Measurements from ENCODE around the gene PRKCA.

PRKCA gene

GRCh38 chr17:66733759-66734158, 431.3 kb downstream of the PRKCA start:
- no peak overlapping the region for H4K91ac ChIP-seq (ENCODE audit: low read depth, low read length, poor library complexity)
- H2AK5ac ChIP-seq (ENCODE audit: low read depth, low read length), result no peak overlapping the region
- peaks cover 0 to 8% of the 10 kb centered on the region in 2 donors for H3K9me3 ChIP-seq (replicated peaks in 1 of 2; ENCODE audit: control insufficient read depth in 2 of 2, insufficient read depth in 1 of 2, low read depth in 1 of 2, low read length in 2 of 2)
- peaks cover 0 to 6% of the 10 kb centered on the region in 2 donors for H3K36me3 ChIP-seq (replicated peaks in 1 of 2; ENCODE audit: control insufficient read depth in 2 of 2, insufficient read depth in 2 of 2, low read length in 2 of 2)
- no peak overlapping the region for H3K23ac ChIP-seq (ENCODE audit: low read depth, low read length, poor library complexity)
- no CpG with 5 or more reads among the region's 2 CpGs for WGBS, 2 donors (ENCODE audit: extremely low coverage in 2 of 2, insufficient read length in 2 of 2, insufficient replicate concordance in 1 of 2)
- DNase-seq (ENCODE audit: low spot score), result no peak
- H3K27me3 ChIP-seq (ENCODE audit: control insufficient read depth in 3 of 3, insufficient read depth in 3 of 3, low read depth in 1 of 3, low read length in 3 of 3), result no peaks in the 10 kb centered on the region
- no peak overlapping the region for H4K8ac ChIP-seq (ENCODE audit: low read depth, low read length)
- peaks cover 2% of the 10 kb centered on the region for H3K79me1 ChIP-seq (ENCODE audit: low read depth, low read length)
- peaks cover 0 to 20% of the 10 kb centered on the region in 2 donors for H3K4me1 ChIP-seq (ENCODE audit: control insufficient read depth in 2 of 2, insufficient read depth in 1 of 2, low read depth in 1 of 2, low read length in 2 of 2)
- H3K27ac ChIP-seq (replicated peaks; ENCODE audit: low read length), result no peak overlapping the region
- no peak overlapping the region for H2BK5ac ChIP-seq (ENCODE audit: low read length)
- H2AFZ ChIP-seq (ENCODE audit: low read length), result peak overlapping the region; percentile 19
- H2BK15ac ChIP-seq (ENCODE audit: low read length), result no peak overlapping the region
- no peak overlapping the region for H3K4ac ChIP-seq (ENCODE audit: low read length)
- no peak overlapping the region for H3K4me3 ChIP-seq (ENCODE audit: low read length in 2 of 2)
- H2BK12ac ChIP-seq (ENCODE audit: low read length), result no peak overlapping the region
- no peak overlapping the region for H3K9ac ChIP-seq (ENCODE audit: low read depth, low read length, poor library complexity)
- no peak overlapping the region for H2BK120ac ChIP-seq (ENCODE audit: low read depth, low read length)
- no peak overlapping the region for H3K4me2 ChIP-seq (ENCODE audit: insufficient read depth, low read length, poor library complexity, severe bottlenecking)
- no peak overlapping the region for H3K18ac ChIP-seq (ENCODE audit: low read length)
- no peak overlapping the region for H3K14ac ChIP-seq (ENCODE audit: low read length)

GRCh38 chr17:66734186-66734943, 432.0 kb downstream of the PRKCA start:
- Histone ChIP-seq H3K9ac (ENCODE audit: low read depth, low read length, poor library complexity) (no peak overlapping the region), H3K79me1 (ENCODE audit: low read depth, low read length) (peaks cover 2% of the 10 kb centered on the region), H3K27me3 (ENCODE audit: control insufficient read depth in 3 of 3, insufficient read depth in 3 of 3, low read depth in 1 of 3, low read length in 3 of 3) (no peaks in the 10 kb centered on the region), H2BK5ac (ENCODE audit: low read length) (no peak overlapping the region), H3K18ac (ENCODE audit: low read length) (no peak overlapping the region), H4K91ac (ENCODE audit: low read depth, low read length, poor library complexity) (no peak overlapping the region), H3K9me3 (replicated peaks in 1 of 2; ENCODE audit: control insufficient read depth in 2 of 2, insufficient read depth in 1 of 2, low read depth in 1 of 2, low read length in 2 of 2) (peaks cover 0 to 8% of the 10 kb centered on the region in 2 donors), H3K27ac (replicated peaks; ENCODE audit: low read length) (no peak overlapping the region), H3K4me1 (ENCODE audit: control insufficient read depth in 2 of 2, insufficient read depth in 1 of 2, low read depth in 1 of 2, low read length in 2 of 2) (peaks cover 0 to 20% of the 10 kb centered on the region in 2 donors), H2AK5ac (ENCODE audit: low read depth, low read length) (no peak overlapping the region), H4K8ac (ENCODE audit: low read depth, low read length) (no peak overlapping the region), H2AFZ (ENCODE audit: low read length) (peak overlapping the region; percentile 19), H2BK15ac (ENCODE audit: low read length) (no peak overlapping the region), H3K4me3 (ENCODE audit: low read length in 2 of 2) (no peak overlapping the region), H3K23ac (ENCODE audit: low read depth, low read length, poor library complexity) (no peak overlapping the region), H2BK12ac (ENCODE audit: low read length) (no peak overlapping the region), H3K14ac (ENCODE audit: low read length) (no peak overlapping the region), H3K36me3 (replicated peaks in 1 of 2; ENCODE audit: control insufficient read depth in 2 of 2, insufficient read depth in 2 of 2, low read length in 2 of 2) (peaks cover 0 to 6% of the 10 kb centered on the region in 2 donors), H3K4ac (ENCODE audit: low read length) (no peak overlapping the region), H2BK120ac (ENCODE audit: low read depth, low read length) (no peak overlapping the region), H3K4me2 (ENCODE audit: insufficient read depth, low read length, poor library complexity, severe bottlenecking) (no peak overlapping the region)
- WGBS, 2 donors (ENCODE audit: extremely low coverage in 2 of 2, insufficient read length in 2 of 2, insufficient replicate concordance in 1 of 2), result no CpG with 5 or more reads among the region's 8 CpGs
- no peak for DNase-seq (ENCODE audit: low spot score)

- H2BK15ac ChIP-seq (ENCODE audit: low read length), result no peak overlapping the region
- H3K4me3 ChIP-seq (ENCODE audit: low read length in 2 of 2), result no peak overlapping the region
- no peak overlapping the region for H3K18ac ChIP-seq (ENCODE audit: low read length)
- H2BK5ac ChIP-seq (ENCODE audit: low read length), result no peak overlapping the region
- peaks cover 2% of the 10 kb centered on the region for H3K79me1 ChIP-seq (ENCODE audit: low read depth, low read length)
- no peak overlapping the region for H2BK12ac ChIP-seq (ENCODE audit: low read length)
- H3K14ac ChIP-seq (ENCODE audit: low read length), result no peak overlapping the region
- H3K36me3 ChIP-seq (replicated peaks in 1 of 2; ENCODE audit: control insufficient read depth in 2 of 2, insufficient read depth in 2 of 2, low read length in 2 of 2), result peaks cover 0 to 6% of the 10 kb centered on the region in 2 donors
- no CpG with 5 or more reads among the region's 12 CpGs for WGBS, 2 donors (ENCODE audit: extremely low coverage in 2 of 2, insufficient read length in 2 of 2, insufficient replicate concordance in 1 of 2)
- H2AK5ac ChIP-seq (ENCODE audit: low read depth, low read length), result no peak overlapping the region
- no peak overlapping the region for H4K8ac ChIP-seq (ENCODE audit: low read depth, low read length)
- H3K9me3 ChIP-seq (replicated peaks in 1 of 2; ENCODE audit: control insufficient read depth in 2 of 2, insufficient read depth in 1 of 2, low read depth in 1 of 2, low read length in 2 of 2), result peaks cover 0 to 5% of the 10 kb centered on the region in 2 donors
- DNase-seq (ENCODE audit: low spot score), result peak; percentile 21
- no peak overlapping the region for H3K4me2 ChIP-seq (ENCODE audit: insufficient read depth, low read length, poor library complexity, severe bottlenecking)
- H3K4me1 ChIP-seq (ENCODE audit: control insufficient read depth in 2 of 2, insufficient read depth in 1 of 2, low read depth in 1 of 2, low read length in 2 of 2), result peaks cover 0 to 9% of the 10 kb centered on the region in 2 donors
- no peak overlapping the region for H2BK120ac ChIP-seq (ENCODE audit: low read depth, low read length)
- H3K27me3 ChIP-seq (ENCODE audit: control insufficient read depth in 3 of 3, insufficient read depth in 3 of 3, low read depth in 1 of 3, low read length in 3 of 3), result no peaks in the 10 kb centered on the region
- no peak overlapping the region for H3K23ac ChIP-seq (ENCODE audit: low read depth, low read length, poor library complexity)
- H3K9ac ChIP-seq (ENCODE audit: low read depth, low read length, poor library complexity), result no peak overlapping the region
- no peak overlapping the region for H3K4ac ChIP-seq (ENCODE audit: low read length)
- peak overlapping the region; percentile 44 for H2AFZ ChIP-seq (ENCODE audit: low read length)
- no peak overlapping the region for H3K27ac ChIP-seq (replicated peaks; ENCODE audit: low read length)
- H4K91ac ChIP-seq (ENCODE audit: low read depth, low read length, poor library complexity), result no peak overlapping the region
These were observed 435.1 kb downstream of the PRKCA start for GRCh38 chr17:66737524-66737923.

- WGBS, 2 donors (ENCODE audit: extremely low coverage in 2 of 2, insufficient read length in 2 of 2, insufficient replicate concordance in 1 of 2), result no CpG with 5 or more reads among the region's 4 CpGs
- Histone ChIP-seq H3K9me3 (replicated peaks in 1 of 2; ENCODE audit: control insufficient read depth in 2 of 2, insufficient read depth in 1 of 2, low read depth in 1 of 2, low read length in 2 of 2) (peaks cover 0 to under 1% of the 10 kb centered on the region in 2 donors), H2BK12ac (ENCODE audit: low read length) (no peak overlapping the region)
These were observed 435.9 kb downstream of the PRKCA start for GRCh38 chr17:66738301-66738700.

More at GRCh38 chr17:66738301-66738700, 435.9 kb downstream of the PRKCA start:
- DNase-seq (ENCODE audit: low spot score), result no peak
- peaks cover 0 to 9% of the 10 kb centered on the region in 2 donors for H3K4me1 ChIP-seq (ENCODE audit: control insufficient read depth in 2 of 2, insufficient read depth in 1 of 2, low read depth in 1 of 2, low read length in 2 of 2)
- no peak overlapping the region for H3K4me2 ChIP-seq (ENCODE audit: insufficient read depth, low read length, poor library complexity, severe bottlenecking)
- no peak overlapping the region for H2BK15ac ChIP-seq (ENCODE audit: low read length)
- no peak overlapping the region for H3K14ac ChIP-seq (ENCODE audit: low read length)
- no peak overlapping the region for H2AK5ac ChIP-seq (ENCODE audit: low read depth, low read length)
- H2BK5ac ChIP-seq (ENCODE audit: low read length), result no peak overlapping the region
- H3K18ac ChIP-seq (ENCODE audit: low read length), result no peak overlapping the region
- peaks cover 2% of the 10 kb centered on the region for H3K79me1 ChIP-seq (ENCODE audit: low read depth, low read length)
- H3K9ac ChIP-seq (ENCODE audit: low read depth, low read length, poor library complexity), result no peak overlapping the region
- H3K4me3 ChIP-seq (ENCODE audit: low read length in 2 of 2), result no peak overlapping the region
- H2BK120ac ChIP-seq (ENCODE audit: low read depth, low read length), result no peak overlapping the region
- no peak overlapping the region for H3K4ac ChIP-seq (ENCODE audit: low read length)
- peaks cover 0 to 6% of the 10 kb centered on the region in 2 donors for H3K36me3 ChIP-seq (replicated peaks in 1 of 2; ENCODE audit: control insufficient read depth in 2 of 2, insufficient read depth in 2 of 2, low read length in 2 of 2)
- no peak overlapping the region for H3K23ac ChIP-seq (ENCODE audit: low read depth, low read length, poor library complexity)
- H4K8ac ChIP-seq (ENCODE audit: low read depth, low read length), result no peak overlapping the region
- no peak overlapping the region for H4K91ac ChIP-seq (ENCODE audit: low read depth, low read length, poor library complexity)
- H2AFZ ChIP-seq (ENCODE audit: low read length), result no peak overlapping the region
- H3K27ac ChIP-seq (replicated peaks; ENCODE audit: low read length), result no peak overlapping the region
- no peaks in the 10 kb centered on the region for H3K27me3 ChIP-seq (ENCODE audit: control insufficient read depth in 3 of 3, insufficient read depth in 3 of 3, low read depth in 1 of 3, low read length in 3 of 3)

All from neuronal stem cell (in vitro differentiated cells).